ENCODE data around the gene CD93.

CD93 gene

DNA sequence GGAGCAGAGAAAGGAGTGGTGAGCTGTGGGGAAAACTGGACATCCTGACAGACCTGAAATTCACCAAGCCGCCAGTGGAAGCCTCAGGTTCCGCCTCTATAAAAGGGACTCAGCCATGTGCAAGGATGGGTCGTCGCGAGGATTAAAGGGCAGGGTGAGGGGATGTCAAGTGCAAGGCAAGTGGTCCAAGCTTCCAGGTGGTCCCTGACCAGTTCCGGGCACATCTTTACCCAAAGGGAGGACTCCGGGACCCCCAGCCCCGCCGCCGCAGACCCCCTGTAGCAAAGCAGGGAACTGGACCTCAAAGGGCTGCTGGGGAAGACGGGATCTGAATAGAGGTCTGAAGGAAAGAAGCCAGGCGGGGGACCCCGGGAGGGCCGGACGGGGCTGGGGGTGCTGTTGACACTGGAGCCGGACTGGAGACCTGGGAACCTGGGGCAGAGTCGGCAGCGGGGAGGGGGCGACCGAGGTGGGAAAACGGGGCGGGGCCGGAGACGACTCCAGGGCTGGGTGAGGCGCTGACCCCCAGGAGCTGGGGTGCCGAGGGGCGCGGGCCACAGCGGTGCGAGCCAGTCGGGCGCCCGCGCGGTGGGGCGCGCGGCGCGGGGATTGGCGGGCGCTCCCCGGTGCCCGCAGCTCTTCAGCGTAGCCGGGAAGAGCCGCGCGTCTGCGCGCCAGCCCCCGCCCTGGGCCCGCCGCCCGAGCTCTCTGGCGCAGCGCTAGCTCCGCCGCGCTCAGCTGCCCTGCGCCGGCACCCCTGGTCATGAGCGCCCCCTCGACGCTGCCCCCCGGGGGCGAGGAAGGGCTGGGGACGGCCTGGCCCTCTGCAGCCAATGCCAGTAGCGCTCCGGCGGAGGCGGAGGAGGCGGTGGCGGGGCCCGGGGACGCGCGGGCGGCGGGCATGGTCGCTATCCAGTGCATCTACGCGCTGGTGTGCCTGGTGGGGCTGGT is 51.1 kb downstream of the CD93 start, which contains the start of gene SSTR4:
Gene SSTR4 (plus strand): TSS at position 592 of the 951 bp plus-strand sequence. CDS start 172 bp downstream, at position 764.
- no peak for DNase-seq

DNA sequence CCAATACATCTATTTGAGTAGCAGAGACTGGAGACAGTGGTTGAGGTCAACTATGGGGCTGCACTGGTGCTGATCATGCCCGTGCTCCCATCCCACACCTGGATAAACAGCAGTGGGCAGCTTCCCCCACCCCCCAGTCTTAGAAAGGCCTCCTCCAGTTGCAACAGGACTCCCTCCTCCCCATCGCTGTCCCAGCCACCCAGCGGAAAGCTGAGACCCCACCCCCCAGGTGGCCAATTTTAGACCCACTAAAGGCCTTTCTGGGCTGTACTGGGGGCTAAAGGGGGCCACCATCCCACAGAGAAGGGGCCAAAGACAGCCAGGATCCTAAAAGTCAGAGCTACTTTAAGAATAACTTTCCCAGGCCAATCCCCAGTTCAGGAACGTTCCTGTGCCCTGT is 52.2 kb downstream of the CD93 start:
- DNase-seq = no peak

DNA sequence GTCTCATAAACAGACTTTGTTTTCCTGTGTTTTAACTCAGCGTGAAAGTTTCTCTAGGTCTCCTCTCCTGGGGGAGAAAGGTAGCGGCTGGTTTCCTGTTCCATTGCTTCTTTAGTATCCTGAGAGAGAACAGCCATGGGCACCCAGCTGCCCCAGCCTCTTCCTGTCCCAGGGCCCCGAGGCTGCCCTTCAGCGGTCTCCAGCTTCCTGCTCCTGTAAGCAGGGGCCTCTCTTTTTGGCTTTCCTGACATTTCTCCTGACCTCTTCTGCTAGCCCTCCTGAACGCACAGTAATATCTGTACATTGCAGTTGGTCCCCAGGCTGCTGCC is 53.4 kb downstream of the CD93 start:
- no peak for DNase-seq

DNA sequence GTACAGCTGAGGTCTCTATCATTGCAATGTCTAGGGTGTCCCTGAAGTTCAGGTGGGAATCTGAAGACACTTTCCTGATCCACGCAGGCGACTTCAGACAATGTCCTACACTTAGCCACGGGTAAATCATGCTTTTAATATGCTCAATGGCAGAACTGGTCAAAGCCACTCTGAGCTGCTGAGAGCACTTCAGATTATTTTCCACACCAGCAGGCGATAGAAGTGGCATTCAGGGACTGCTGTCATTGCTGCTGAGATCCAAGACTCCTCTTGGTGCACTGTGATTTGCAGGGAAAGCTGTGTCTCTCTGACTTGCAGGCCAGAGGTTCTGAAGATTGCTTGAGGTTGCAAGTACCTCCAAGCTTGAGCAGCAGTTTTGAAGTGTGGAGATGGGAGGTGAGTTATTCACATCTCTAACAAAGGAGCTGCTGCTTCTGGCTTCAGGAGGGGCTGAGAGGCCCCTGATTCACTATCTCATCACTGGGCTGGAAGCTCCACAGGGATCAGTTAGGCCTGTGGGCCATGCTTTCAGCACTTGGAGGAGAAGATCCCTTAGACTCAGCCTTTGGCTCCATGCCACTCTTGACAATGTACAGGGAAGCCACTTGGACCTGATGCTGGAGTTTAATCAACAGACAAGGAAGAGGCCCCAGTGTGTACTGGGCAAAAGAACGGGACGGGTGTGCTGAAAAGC is 53.9 kb downstream of the CD93 start:
- DNase-seq = no peak

DNA sequence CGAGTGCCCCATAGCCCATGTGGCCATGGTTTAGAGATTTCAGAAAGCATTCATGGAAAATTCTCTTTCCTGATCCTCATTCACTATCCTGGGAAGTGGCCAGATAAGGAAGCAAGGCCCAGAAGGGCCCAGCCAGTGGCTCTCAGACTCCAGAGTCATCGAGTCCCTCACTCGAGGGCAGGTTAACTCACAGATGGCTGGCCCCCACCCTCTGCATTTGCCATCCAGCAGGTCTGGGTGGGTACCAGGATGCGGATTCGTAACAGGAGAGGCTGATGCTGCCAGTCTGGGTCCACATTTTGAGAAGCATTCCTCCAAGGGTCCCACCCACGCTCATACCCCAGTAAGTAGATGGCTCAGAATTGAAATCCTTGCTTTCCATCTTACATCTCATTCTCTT is 54.8 kb downstream of the CD93 start:
- DNase-seq = no peak
